HepG2 (cell line): ENCODE measurements around the gene KIF26B. TPM values are rescaled to one million over a fixed set of nuclear protein-coding genes. Genes with fewer than 3 reads are reported as not detected.

Source experiments
- ATAC-seq: fragments of 200-7000 bp; cut with Tn5 transposase; 3 replicates; pipeline ENCODE4 v1.9.1; 2020; ENCODE audit warnings: mild to moderate bottlenecking, moderate library complexity
- BruUV-seq: library from RNA; stranded (reverse); fragments of 400-500 nt; replicated peaks from 2 replicates; lab custom pipeline; 2021; lab: Mats Ljungman, UMichigan
- CTCF ChIA-PET: fragments of 300-600 bp; formaldehyde crosslinking; extraction: SDS; loops from one replicate; lab custom pipeline; 2021; ENCODE audit warnings: low total read pairs, inconsistent platforms, low intra/inter-chr PET ratio; lab: Yijun Ruan, JAX
- POLR2A ChIA-PET: fragments of 350-600 bp; sonication (Branson Sonifier 250); formaldehyde crosslinking; loops from one replicate; lab custom pipeline; 2020; ENCODE audit warnings: antibody characterized with exemption, inconsistent platforms; lab: Yijun Ruan, JAX
- DNase-seq: peaks from one replicate; pipeline ENCODE4 v3.0.0-alpha.2; 2015; ENCODE audit warnings: low spot score
- FAIRE-seq: peaks from 3 replicates; lab custom pipeline; 2011; peaks lifted over from hg19 to GRCh38; lab: Jason Lieb, UNC
- H2AFZ ChIP-seq: one replicate; pipeline ENCODE4 v1.6.1; 2011; ENCODE audit warnings: low read length, inconsistent platforms
- H3K27ac ChIP-seq: fragments of 300-600 bp; 3 replicates; pipeline ENCODE4 v1.8.0; 2011; ENCODE audit warnings: mixed run types, mild to moderate bottlenecking, mixed read lengths, low read length, inconsistent platforms; ENCODE audit not compliant: insufficient read depth; ENCODE audit errors: extremely low read length
- H3K27me3 ChIP-seq, 2 experiments: fragments of 200-600 bp in 1 of 2; 2 replicates in 1 of 2; 3 replicates in 1 of 2; pipeline versions ENCODE4 v1.6.0 to v1.8.0; 2011; ENCODE audit warnings: low read length in 2 of 2, mild to moderate bottlenecking in 2 of 2, moderate library complexity in 2 of 2, inconsistent platforms in 1 of 2; ENCODE audit not compliant: insufficient read depth in 2 of 2, control insufficient read depth in 1 of 2
- H3K36me3 ChIP-seq, 2 experiments: fragments of 200-600 bp in 1 of 2; replicated peaks in 1 of 2; 2 replicates in 1 of 2; 3 replicates in 1 of 2; pipeline versions ENCODE4 v1.5.1 to v1.8.0; 2011; ENCODE audit warnings: low read length in 2 of 2, inconsistent platforms in 1 of 2; ENCODE audit not compliant: insufficient read depth in 2 of 2, control insufficient read depth in 1 of 2
- H3K4me1 ChIP-seq: 2 replicates; pipeline ENCODE4 v1.5.1; 2012; ENCODE audit warnings: low read length, inconsistent platforms; ENCODE audit not compliant: insufficient read depth
- H3K4me2 ChIP-seq: 2 replicates; pipeline ENCODE4 v1.6.0; 2011; ENCODE audit warnings: low read depth, low read length, inconsistent platforms
- H3K4me3 ChIP-seq, 3 experiments: fragments of 200-600 bp in 1 of 3; sonication (generic), shearing (Covaris generic) in 1 of 3; replicated peaks in 1 of 3; 2 replicates each; pipeline ENCODE4 v1.5.1; 2011 to 2016; ENCODE audit warnings: low read length in 3 of 3, inconsistent platforms in 2 of 3, low read depth in 2 of 3, mild to moderate bottlenecking in 2 of 3, control low read depth in 1 of 3, mixed read lengths in 1 of 3; ENCODE audit not compliant: insufficient read depth in 1 of 3
- H3K79me2 ChIP-seq: one replicate; pipeline ENCODE4 v1.6.1; 2011; ENCODE audit warnings: low read length, inconsistent platforms; ENCODE audit not compliant: insufficient read depth
- H3K9ac ChIP-seq: 2 replicates; pipeline ENCODE4 v1.6.0; 2011; ENCODE audit warnings: mild to moderate bottlenecking, low read depth, low read length, inconsistent platforms; ENCODE audit not compliant: insufficient read depth
- H3K9me3 ChIP-seq: 2 replicates; pipeline ENCODE4 v1.5.1; 2012; ENCODE audit warnings: mild to moderate bottlenecking, low read length
- H4K20me1 ChIP-seq: 2 replicates; pipeline ENCODE4 v1.6.0; 2011; ENCODE audit warnings: inconsistent platforms, mild to moderate bottlenecking, low read length, moderate library complexity; ENCODE audit not compliant: insufficient read depth
- CBX2 ChIP-seq, 2 experiments: fragments of 200-600 bp in 1 of 2; sonication (generic); formaldehyde crosslinking in 1 of 2; IDR thresholded peaks; 2 replicates each; pipeline versions ENCODE4 v1.7.0 to v1.8.1; 2018 to 2022; ENCODE audit warnings: low read depth in 2 of 2, low read length in 1 of 2, mild to moderate bottlenecking in 1 of 2, missing genetic modification reagents in 1 of 2
- GFI1 ChIP-seq: sonication (generic); formaldehyde crosslinking; IDR thresholded peaks from 2 replicates; pipeline ENCODE4 v1.5.0; 2020; ENCODE audit warnings: missing genetic modification reagents, mild to moderate bottlenecking, borderline replicate concordance
- JUNB ChIP-seq: sonication (generic); formaldehyde crosslinking; IDR thresholded peaks from 2 replicates; pipeline ENCODE4 v1.8.0; 2022; ENCODE audit warnings: missing genetic modification reagents, mild to moderate bottlenecking, borderline replicate concordance
- MAF1 ChIP-seq: sonication (generic); formaldehyde crosslinking; IDR thresholded peaks from 2 replicates; pipeline ENCODE4 v1.5.0; 2020; ENCODE audit warnings: missing genetic modification reagents, borderline replicate concordance
- RBFOX2 ChIP-seq: fragments of 200-400 bp; formaldehyde crosslinking; IDR thresholded peaks from 2 replicates; pipeline ENCODE4 v1.6.1; 2017; ENCODE audit warnings: low read depth, mild to moderate bottlenecking, low read length
- RCOR2 ChIP-seq: IDR thresholded peaks from 2 replicates; pipeline ENCODE4 v1.6.1; 2016; ENCODE audit warnings: missing biosample characterization, missing genetic modification reagents
- SP1 ChIP-seq, 2 experiments: fragments of 450-650 bp in 1 of 2; sonication (generic) in 1 of 2; formaldehyde crosslinking in 1 of 2; IDR thresholded peaks; 2 replicates each; pipeline versions ENCODE4 v1.4.0 to v1.6.1; 2016 to 2020; ENCODE audit warnings: missing genetic modification reagents in 1 of 2
- ZMYM4 ChIP-seq: sonication (generic); formaldehyde crosslinking; IDR thresholded peaks from 2 replicates; pipeline ENCODE4 v1.8.1; 2023; ENCODE audit warnings: mild to moderate bottlenecking, missing genetic modification reagents
- ZNF546 ChIP-seq: sonication (generic); formaldehyde crosslinking; conservative IDR thresholded peaks from 2 replicates; pipeline ENCODE4 v1.8.1; 2023; ENCODE audit warnings: mild to moderate bottlenecking, missing genetic modification reagents
- ZNF619 ChIP-seq: sonication (generic); formaldehyde crosslinking; IDR thresholded peaks from 2 replicates; pipeline ENCODE4 v1.4.0; 2020; ENCODE audit warnings: mild to moderate bottlenecking, missing genetic modification reagents
- ZNF841 ChIP-seq: sonication (generic); formaldehyde crosslinking; IDR thresholded peaks from 2 replicates; pipeline ENCODE4 v1.8.1; 2023; ENCODE audit warnings: missing genetic modification reagents, borderline replicate concordance
- ZSCAN22 ChIP-seq: sonication (generic); formaldehyde crosslinking; IDR thresholded peaks from 2 replicates; pipeline ENCODE4 v1.4.0; 2020; ENCODE audit warnings: mild to moderate bottlenecking, missing genetic modification reagents
- WGBS: methylation state at CpG from one replicate; pipeline ENCODE4 v1.1.6; 2017; ENCODE audit warnings: low lambda C conversion rate; 5-methylcytosine and 5-hydroxymethylcytosine counted together
- in situ Hi-C: cut with HindIII; loops from 2 replicates; pipeline ENCODE4 v1.10.0; 2017; ENCODE audit warnings: low pct_unique_long_range_greater_than_20kb; ENCODE audit not compliant: extremely low pct_ligation_motif_present
- intact Hi-C: fragments of 100-400 bp; cut with micrococcal nuclease; formaldehyde crosslinking; loops from one replicate; pipeline ENCODE4 v1.10.0; 2022; ENCODE audit not compliant: unreplicated experiment
- polyA plus RNA-seq, 8 experiments: library from polyadenylated mRNA; depleted of rRNA in 3 of 8; stranded (reverse) in 7 of 8; unstranded in 1 of 8; fragments of >200 nt; fragmentation: Illumina TruSeq in 4 of 8; extraction: Trizol in 4 of 8; gene quantifications; 2 replicates each; pipeline versions ENCODE4 v1.2.1 to v1.2.3, GENCODE V29; 2011 to 2016; ENCODE audit warnings: low read depth in 4 of 8, missing spikeins in 1 of 8, mixed read lengths in 1 of 8; ENCODE audit not compliant: insufficient read depth in 1 of 8
- total RNA-seq, 5 experiments: library from RNA; depleted of rRNA; stranded (reverse); fragments of >200 nt; fragmentation: Illumina TruSeq; extraction: Trizol; gene quantifications; 2 replicates each; pipeline ENCODE4 v1.2.3, GENCODE V29; 2016; ENCODE audit warnings: low read depth in 1 of 5
- TF ChIP-seq, protein P1 (sequence below): sonication (generic); formaldehyde crosslinking; IDR thresholded peaks from 2 replicates; pipeline ENCODE4 v1.8.0; 2022; ENCODE audit warnings: missing genetic modification reagents, mild to moderate bottlenecking, inconsistent platforms, borderline replicate concordance
- TF ChIP-seq, protein P2 (sequence below): sonication (generic); formaldehyde crosslinking; IDR thresholded peaks from 2 replicates; pipeline ENCODE4 v1.5.0; 2020; ENCODE audit warnings: missing genetic modification reagents
- TF ChIP-seq, protein P3 (sequence below): sonication (generic); formaldehyde crosslinking; IDR thresholded peaks from 2 replicates; pipeline ENCODE4 v1.5.0; 2020; ENCODE audit warnings: mild to moderate bottlenecking, missing genetic modification reagents
- TF ChIP-seq, protein P4 (sequence below): IDR thresholded peaks from 2 replicates; pipeline ENCODE4 v1.6.1; 2016; ENCODE audit warnings: missing compliant biosample characterization, missing genetic modification reagents, borderline replicate concordance

Gene KIF26B
- total and polyA plus RNA-seq, 2 of the 13 experiments (the other 11 are each of a cell fraction or from before 2014, with no cell fraction given): 0.08 to 0.09 TPM

DNA sequence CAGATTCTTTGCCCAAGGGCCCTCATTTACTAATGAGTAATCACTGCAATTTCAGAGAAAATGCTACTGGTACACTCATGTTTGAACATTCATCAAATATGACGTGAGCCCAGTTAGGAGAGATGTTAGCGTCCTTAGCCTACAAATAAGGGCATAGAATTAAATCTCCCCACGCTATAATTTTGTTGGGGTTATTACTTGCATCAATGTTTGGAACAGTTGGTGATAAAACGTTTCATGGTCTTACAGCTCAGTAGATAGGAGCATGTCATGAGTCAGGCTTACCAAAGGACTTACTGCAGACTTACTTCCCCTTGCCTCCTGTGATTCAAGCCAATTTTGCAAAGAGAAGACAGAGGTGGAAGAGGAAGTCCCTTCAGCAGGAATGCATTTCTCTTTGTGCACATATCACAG is 304.0 kb downstream of the KIF26B start:
- FAIRE-seq (no peak), DNase-seq (no peak), ATAC-seq (no peak)
- Histone ChIP-seq H3K4me1 (peaks cover 37% of the 10 kb centered on the region), H3K9ac (no peak overlapping the region), H2AFZ (no peak overlapping the region), H3K27ac (no peak overlapping the region), H3K27me3 (no peaks in the 10 kb centered on the region), H4K20me1 (no peaks in the 10 kb centered on the region), H3K4me3 (no peak overlapping the region), H3K9me3 (no peaks in the 10 kb centered on the region), H3K4me2 (no peak overlapping the region), H3K36me3 (no peaks in the 10 kb centered on the region), H3K79me2 (no peaks in the 10 kb centered on the region)
- no TSS peak for BruUV-seq
- intact Hi-C loops (no loop called here), in situ Hi-C loops (no loop called here)
- TF ChIP-seq, protein P1, sequence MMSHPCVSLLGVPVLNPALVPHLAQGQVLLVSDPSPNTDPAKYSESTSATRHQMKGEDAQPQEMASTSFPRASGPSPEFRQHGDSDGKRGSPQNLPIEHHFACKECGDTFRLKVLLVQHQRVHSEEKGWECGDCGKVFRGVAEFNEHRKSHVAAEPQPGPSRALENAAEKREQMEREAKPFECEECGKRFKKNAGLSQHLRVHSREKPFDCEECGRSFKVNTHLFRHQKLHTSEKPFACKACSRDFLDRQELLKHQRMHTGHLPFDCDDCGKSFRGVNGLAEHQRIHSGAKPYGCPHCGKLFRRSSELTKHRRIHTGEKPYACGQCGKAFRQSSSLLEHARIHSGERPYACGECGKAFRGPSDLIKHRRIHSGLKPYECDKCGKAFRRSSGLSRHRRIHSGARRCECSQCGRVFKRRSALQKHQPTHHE (CRISPR knock-in tag): no peak
- TF ChIP-seq, protein P2, sequence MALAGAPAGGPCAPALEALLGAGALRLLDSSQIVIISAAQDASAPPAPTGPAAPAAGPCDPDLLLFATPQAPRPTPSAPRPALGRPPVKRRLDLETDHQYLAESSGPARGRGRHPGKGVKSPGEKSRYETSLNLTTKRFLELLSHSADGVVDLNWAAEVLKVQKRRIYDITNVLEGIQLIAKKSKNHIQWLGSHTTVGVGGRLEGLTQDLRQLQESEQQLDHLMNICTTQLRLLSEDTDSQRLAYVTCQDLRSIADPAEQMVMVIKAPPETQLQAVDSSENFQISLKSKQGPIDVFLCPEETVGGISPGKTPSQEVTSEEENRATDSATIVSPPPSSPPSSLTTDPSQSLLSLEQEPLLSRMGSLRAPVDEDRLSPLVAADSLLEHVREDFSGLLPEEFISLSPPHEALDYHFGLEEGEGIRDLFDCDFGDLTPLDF (CRISPR knock-in tag): no peak
- TF ChIP-seq JUNB (CRISPR knock-in tag) (no peak), RBFOX2 (no peak), RCOR2 (CRISPR knock-in tag) (no peak), ZNF841 (no peak), CBX2 (IDR thresholded peaks at IDR 0.05; ENCODE audit: low read depth, low read length) (no peak), CBX2 (CRISPR knock-in tag; IDR thresholded peaks at IDR 0.05; ENCODE audit: low read depth) (no peak), GFI1 (CRISPR knock-in tag) (no peak), MAF1 (CRISPR knock-in tag) (no peak), ZMYM4 (CRISPR knock-in tag) (no peak), SP1 (IDR thresholded peaks at IDR 0.05) (no peak), SP1 (CRISPR knock-in tag; IDR thresholded peaks at IDR 0.05) (no peak), ZNF619 (CRISPR knock-in tag) (no peak), ZSCAN22 (CRISPR knock-in tag) (no peak), ZNF546 (CRISPR knock-in tag) (no peak)
- TF ChIP-seq, protein P3, sequence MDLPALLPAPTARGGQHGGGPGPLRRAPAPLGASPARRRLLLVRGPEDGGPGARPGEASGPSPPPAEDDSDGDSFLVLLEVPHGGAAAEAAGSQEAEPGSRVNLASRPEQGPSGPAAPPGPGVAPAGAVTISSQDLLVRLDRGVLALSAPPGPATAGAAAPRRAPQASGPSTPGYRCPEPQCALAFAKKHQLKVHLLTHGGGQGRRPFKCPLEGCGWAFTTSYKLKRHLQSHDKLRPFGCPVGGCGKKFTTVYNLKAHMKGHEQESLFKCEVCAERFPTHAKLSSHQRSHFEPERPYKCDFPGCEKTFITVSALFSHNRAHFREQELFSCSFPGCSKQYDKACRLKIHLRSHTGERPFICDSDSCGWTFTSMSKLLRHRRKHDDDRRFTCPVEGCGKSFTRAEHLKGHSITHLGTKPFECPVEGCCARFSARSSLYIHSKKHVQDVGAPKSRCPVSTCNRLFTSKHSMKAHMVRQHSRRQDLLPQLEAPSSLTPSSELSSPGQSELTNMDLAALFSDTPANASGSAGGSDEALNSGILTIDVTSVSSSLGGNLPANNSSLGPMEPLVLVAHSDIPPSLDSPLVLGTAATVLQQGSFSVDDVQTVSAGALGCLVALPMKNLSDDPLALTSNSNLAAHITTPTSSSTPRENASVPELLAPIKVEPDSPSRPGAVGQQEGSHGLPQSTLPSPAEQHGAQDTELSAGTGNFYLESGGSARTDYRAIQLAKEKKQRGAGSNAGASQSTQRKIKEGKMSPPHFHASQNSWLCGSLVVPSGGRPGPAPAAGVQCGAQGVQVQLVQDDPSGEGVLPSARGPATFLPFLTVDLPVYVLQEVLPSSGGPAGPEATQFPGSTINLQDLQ (CRISPR knock-in tag): no peak
- TF ChIP-seq, protein P4, sequence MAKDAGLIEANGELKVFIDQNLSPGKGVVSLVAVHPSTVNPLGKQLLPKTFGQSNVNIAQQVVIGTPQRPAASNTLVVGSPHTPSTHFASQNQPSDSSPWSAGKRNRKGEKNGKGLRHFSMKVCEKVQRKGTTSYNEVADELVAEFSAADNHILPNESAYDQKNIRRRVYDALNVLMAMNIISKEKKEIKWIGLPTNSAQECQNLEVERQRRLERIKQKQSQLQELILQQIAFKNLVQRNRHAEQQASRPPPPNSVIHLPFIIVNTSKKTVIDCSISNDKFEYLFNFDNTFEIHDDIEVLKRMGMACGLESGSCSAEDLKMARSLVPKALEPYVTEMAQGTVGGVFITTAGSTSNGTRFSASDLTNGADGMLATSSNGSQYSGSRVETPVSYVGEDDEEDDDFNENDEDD (CRISPR knock-in tag): no peak
- ChIA-PET CTCF (no interaction called here), POLR2A (no interaction called here)
- WGBS: 50% methylated on average over 4 of the region's 4 CpGs
